ENCODE data around the gene MARCHF5.

DNA sequence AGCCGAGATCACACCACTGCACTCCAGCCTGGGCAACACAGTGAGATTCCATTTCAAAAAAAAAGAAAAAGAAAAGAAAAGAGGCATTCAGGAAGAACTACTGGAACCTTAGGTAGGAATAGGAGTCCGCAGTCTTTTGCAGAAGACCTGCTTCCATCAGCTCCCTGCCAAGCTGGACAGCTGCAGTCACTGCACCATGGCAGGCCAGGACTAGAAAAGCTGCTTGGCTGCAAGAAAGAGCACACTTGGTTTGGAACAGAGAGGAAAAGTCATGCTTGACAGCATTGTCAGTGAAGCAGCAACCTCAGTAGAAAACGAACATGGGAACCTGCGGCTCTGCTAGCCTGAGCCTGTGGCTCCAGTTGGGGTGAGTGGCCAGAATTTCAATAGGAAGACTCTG lies 104.3 kb downstream of the MARCHF5 start:
- TF ChIP-seq TAF1 (IDR thresholded peaks at IDR 0.05; ENCODE audit: low read depth, low read length) (no peak), POLR2AphosphoS5 (IDR thresholded peaks at IDR 0.05; ENCODE audit: low read depth, low read length) (no peak), PAX5 (IDR thresholded peaks at IDR 0.05; ENCODE audit: insufficient read depth, low read length, severe bottlenecking) (no peak), POLR2A (IDR thresholded peaks at IDR 0.05; ENCODE audit: low read depth, low read length) (no peak), SPI1 (IDR thresholded peaks at IDR 0.05; ENCODE audit: low read depth, low read length) (no peak)

All from GM12891 (cell line).